Choroid plexus epithelial cell (primary cell): ENCODE data around the gene OLFML2A.
"Not testable (repeated sequence)": the region's sequence is repeated elsewhere in the genome, so short reads cannot be mapped to it uniquely, and the experiment has no call there.

Experiments used
- DNase-seq: peaks from one replicate; pipeline ENCODE4 v3.0.0-alpha.2; 2010; ENCODE audit warnings: low read depth
- H3K4me3 ChIP-seq: 2 replicates; pipeline ENCODE4 v1.5.1; 2011; ENCODE audit warnings: low read depth, mild to moderate bottlenecking, control low read depth, low read length, moderate library complexity
- CTCF ChIP-seq: conservative IDR thresholded peaks from 2 replicates; pipeline ENCODE4 v1.5.1; 2011; ENCODE audit warnings: low read depth, mild to moderate bottlenecking, control low read depth, inconsistent platforms, low read length, moderate library complexity

OLFML2A gene

GRCh38 chr9:124776954-124777648, at the start of gene OLFML2A:
Gene OLFML2A, plus strand, starts transcription at chr9:124777133. Its CDS starts 138 bp downstream, at chr9:124777271.
- peak; percentile 20 for TF ChIP-seq CTCF
- no peak for DNase-seq
- peak within 1 kb of the TSS; percentile 56 for H3K4me3 ChIP-seq

- no peak for TF ChIP-seq CTCF
- no peak overlapping the region for H3K4me3 ChIP-seq
- no peak for DNase-seq
Observed at GRCh38 chr9:124730772-124731171, 46.2 kb upstream of the OLFML2A start.

GRCh38 chr9:124733964-124734740, 42.8 kb upstream of the OLFML2A start:
- H3K4me3 ChIP-seq = no peak overlapping the region
- DNase-seq = no peak
- TF ChIP-seq CTCF = no peak

- DNase-seq, H3K4me3 ChIP-seq: not testable (repeated sequence)
Observed at GRCh38 chr9:124734741-124735083, 42.2 kb upstream of the OLFML2A start.

- peak; percentile 63 for DNase-seq
- no peak for TF ChIP-seq CTCF
- no peak overlapping the region for H3K4me3 ChIP-seq
Observed at GRCh38 chr9:124735121-124735520, 41.8 kb upstream of the OLFML2A start.

GRCh38 chr9:124738075-124738474, 38.9 kb upstream of the OLFML2A start:
- H3K4me3 ChIP-seq, DNase-seq: not testable (repeated sequence)

GRCh38 chr9:124739360-124739759, 37.6 kb upstream of the OLFML2A start:
- no peak overlapping the region for H3K4me3 ChIP-seq
- DNase-seq = no peak
- no peak for TF ChIP-seq CTCF

GRCh38 chr9:124741149-124741548, 35.8 kb upstream of the OLFML2A start:
- no peak for TF ChIP-seq CTCF
- no peak overlapping the region for H3K4me3 ChIP-seq
- DNase-seq = no peak
